ENCODE data around the gene NKX6-1. TPM values are rescaled to one million over a fixed set of nuclear protein-coding genes. Genes with fewer than 3 reads are reported as not detected.

NKX6-1 gene
- total RNA-seq, 1 donor from 2014 or later = 25.6 TPM

- Mint-ChIP-seq H3K4me3 (ENCODE audit: unreplicated experiment) (peak overlapping the region; percentile 50), H3K4me1 (ENCODE audit: low read depth, unreplicated experiment) (peaks cover 20% of the 10 kb centered on the region), H3K36me3 (ENCODE audit: unreplicated experiment) (no peaks in the 10 kb centered on the region), H3K9me3 (ENCODE audit: unreplicated experiment) (peaks cover 23% of the 10 kb centered on the region), H3K27ac (ENCODE audit: unreplicated experiment) (peak overlapping the region; percentile 68), H3K27me3 (ENCODE audit: unreplicated experiment) (peaks cover 52% of the 10 kb centered on the region)
- no peak for DNase-seq
- TF ChIP-seq, protein P1, sequence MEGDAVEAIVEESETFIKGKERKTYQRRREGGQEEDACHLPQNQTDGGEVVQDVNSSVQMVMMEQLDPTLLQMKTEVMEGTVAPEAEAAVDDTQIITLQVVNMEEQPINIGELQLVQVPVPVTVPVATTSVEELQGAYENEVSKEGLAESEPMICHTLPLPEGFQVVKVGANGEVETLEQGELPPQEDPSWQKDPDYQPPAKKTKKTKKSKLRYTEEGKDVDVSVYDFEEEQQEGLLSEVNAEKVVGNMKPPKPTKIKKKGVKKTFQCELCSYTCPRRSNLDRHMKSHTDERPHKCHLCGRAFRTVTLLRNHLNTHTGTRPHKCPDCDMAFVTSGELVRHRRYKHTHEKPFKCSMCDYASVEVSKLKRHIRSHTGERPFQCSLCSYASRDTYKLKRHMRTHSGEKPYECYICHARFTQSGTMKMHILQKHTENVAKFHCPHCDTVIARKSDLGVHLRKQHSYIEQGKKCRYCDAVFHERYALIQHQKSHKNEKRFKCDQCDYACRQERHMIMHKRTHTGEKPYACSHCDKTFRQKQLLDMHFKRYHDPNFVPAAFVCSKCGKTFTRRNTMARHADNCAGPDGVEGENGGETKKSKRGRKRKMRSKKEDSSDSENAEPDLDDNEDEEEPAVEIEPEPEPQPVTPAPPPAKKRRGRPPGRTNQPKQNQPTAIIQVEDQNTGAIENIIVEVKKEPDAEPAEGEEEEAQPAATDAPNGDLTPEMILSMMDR (IDR thresholded peaks at IDR 0.05; ENCODE audit: partially characterized antibody, unreplicated experiment) = no peak
Observed at GRCh38 chr4:84496331-84496705, 2.8 kb downstream of the NKX6-1 start.

- peaks cover 48% of the 10 kb centered on the region for H3K27me3 Mint-ChIP-seq (ENCODE audit: unreplicated experiment)
- no peak for DNase-seq
- peak overlapping the region; percentile 50 for H3K4me3 Mint-ChIP-seq (ENCODE audit: unreplicated experiment)
- H3K9me3 Mint-ChIP-seq (ENCODE audit: unreplicated experiment) = peaks cover 23% of the 10 kb centered on the region
- H3K27ac Mint-ChIP-seq (ENCODE audit: unreplicated experiment) = peak overlapping the region; percentile 7
- no peaks in the 10 kb centered on the region for H3K36me3 Mint-ChIP-seq (ENCODE audit: unreplicated experiment)
- peaks cover 22% of the 10 kb centered on the region for H3K4me1 Mint-ChIP-seq (ENCODE audit: low read depth, unreplicated experiment)
- TF ChIP-seq, protein P1 (IDR thresholded peaks at IDR 0.05; ENCODE audit: partially characterized antibody, unreplicated experiment) = no peak
Observed at GRCh38 chr4:84495794-84496261, 3.3 kb downstream of the NKX6-1 start.

DNA sequence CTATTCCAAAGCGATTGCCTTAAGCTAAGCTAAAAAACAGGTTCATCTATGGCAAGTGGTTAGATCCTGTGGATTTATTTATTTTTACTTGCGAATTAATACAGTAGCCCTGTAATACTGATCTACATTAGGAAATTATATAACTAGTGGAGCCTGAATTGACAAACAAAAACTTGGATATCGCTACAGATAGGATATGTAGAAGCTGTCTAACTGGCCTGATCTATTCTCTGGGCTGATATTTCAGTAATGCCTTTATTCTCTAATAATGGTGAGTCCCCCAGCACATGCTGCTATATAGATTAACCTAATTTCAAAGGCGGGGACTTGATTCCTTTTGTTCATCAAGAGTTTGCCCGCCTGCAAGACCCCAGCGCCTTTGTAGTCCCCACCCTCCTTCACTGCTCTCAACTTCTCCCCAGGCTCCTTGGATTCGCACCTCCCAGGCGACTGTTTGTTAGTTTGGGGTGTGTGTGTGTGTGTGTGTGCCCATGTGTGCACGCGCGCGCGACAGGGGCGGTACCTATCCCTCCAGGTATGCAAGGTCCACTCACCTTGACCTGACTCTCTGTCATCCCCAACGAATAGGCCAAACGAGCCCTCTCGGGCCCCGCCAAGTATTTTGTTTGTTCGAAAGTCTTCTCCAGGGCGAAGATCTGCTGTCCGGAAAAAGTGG lies 3.8 kb downstream of the NKX6-1 start:
- Mint-ChIP-seq H3K27me3 (ENCODE audit: unreplicated experiment) (peaks cover 44% of the 10 kb centered on the region), H3K4me3 (ENCODE audit: unreplicated experiment) (peak overlapping the region; percentile 50), H3K36me3 (ENCODE audit: unreplicated experiment) (no peaks in the 10 kb centered on the region), H3K27ac (ENCODE audit: unreplicated experiment) (peak overlapping the region; percentile 7), H3K9me3 (ENCODE audit: unreplicated experiment) (peaks cover 23% of the 10 kb centered on the region), H3K4me1 (ENCODE audit: low read depth, unreplicated experiment) (peaks cover 22% of the 10 kb centered on the region)
- TF ChIP-seq, protein P1 (IDR thresholded peaks at IDR 0.05; ENCODE audit: partially characterized antibody, unreplicated experiment) = no peak
- DNase-seq = no peak

DNA sequence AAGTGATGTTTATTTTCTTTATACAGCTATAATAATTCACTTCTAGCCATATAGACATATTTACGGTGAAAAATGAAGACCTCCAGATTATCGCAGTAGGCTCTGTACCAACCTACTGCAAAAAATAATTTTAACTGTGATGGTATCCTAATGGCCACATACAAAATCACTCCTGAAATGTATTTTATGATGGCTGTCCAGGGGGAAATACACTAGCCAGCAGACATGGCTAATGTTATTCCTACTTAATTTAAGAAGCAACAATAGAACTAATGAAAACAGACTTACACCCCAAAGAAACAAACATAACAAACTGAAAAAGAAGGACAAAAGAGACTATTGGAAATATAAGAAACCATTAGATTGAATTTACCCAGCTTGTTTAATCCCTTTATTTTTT lies 4.6 kb downstream of the NKX6-1 start:
- Mint-ChIP-seq H3K27ac (ENCODE audit: unreplicated experiment) (no peak overlapping the region), H3K9me3 (ENCODE audit: unreplicated experiment) (peaks cover 23% of the 10 kb centered on the region), H3K27me3 (ENCODE audit: unreplicated experiment) (peaks cover 41% of the 10 kb centered on the region), H3K4me3 (ENCODE audit: unreplicated experiment) (no peak overlapping the region), H3K36me3 (ENCODE audit: unreplicated experiment) (no peaks in the 10 kb centered on the region), H3K4me1 (ENCODE audit: low read depth, unreplicated experiment) (peaks cover 19% of the 10 kb centered on the region)
- TF ChIP-seq, protein P1 (IDR thresholded peaks at IDR 0.05; ENCODE audit: partially characterized antibody, unreplicated experiment) = no peak
- DNase-seq = no peak

- Mint-ChIP-seq H3K36me3 (ENCODE audit: unreplicated experiment) (no peaks in the 10 kb centered on the region), H3K4me1 (ENCODE audit: low read depth, unreplicated experiment) (peaks cover 19% of the 10 kb centered on the region), H3K9me3 (ENCODE audit: unreplicated experiment) (peaks cover 22% of the 10 kb centered on the region), H3K27ac (ENCODE audit: unreplicated experiment) (no peak overlapping the region), H3K4me3 (ENCODE audit: unreplicated experiment) (peak overlapping the region; percentile 83), H3K27me3 (ENCODE audit: unreplicated experiment) (peaks cover 45% of the 10 kb centered on the region)
- TF ChIP-seq, protein P1 (IDR thresholded peaks at IDR 0.05; ENCODE audit: partially characterized antibody, unreplicated experiment) = no peak
- no peak for DNase-seq
Observed at GRCh38 chr4:84494076-84494475, 5.0 kb downstream of the NKX6-1 start.

Measured in glutamatergic neuron (in vitro differentiated cells).